ENCODE measurements around the gene TRIM52. TPM values are rescaled to one million over a fixed set of nuclear protein-coding genes. Genes with fewer than 3 reads are reported as not detected.

The TRIM52 gene
- total RNA-seq = 3.5 and 5.7 TPM in 2 replicates

GRCh38 chr5:181260720-181261319, at the start of gene TRIM52:
Gene TRIM52, minus strand, starts transcription at chr5:181261143. Its CDS starts 330 bp downstream, at chr5:181260813.

GRCh38 chr5:181243564-181244343, 17.2 kb downstream of the TRIM52 start, which contains the start of gene RACK1:
Gene RACK1, minus strand, starts transcription at chr5:181243906. Its CDS starts 106 bp downstream, at chr5:181243800.

DNA sequence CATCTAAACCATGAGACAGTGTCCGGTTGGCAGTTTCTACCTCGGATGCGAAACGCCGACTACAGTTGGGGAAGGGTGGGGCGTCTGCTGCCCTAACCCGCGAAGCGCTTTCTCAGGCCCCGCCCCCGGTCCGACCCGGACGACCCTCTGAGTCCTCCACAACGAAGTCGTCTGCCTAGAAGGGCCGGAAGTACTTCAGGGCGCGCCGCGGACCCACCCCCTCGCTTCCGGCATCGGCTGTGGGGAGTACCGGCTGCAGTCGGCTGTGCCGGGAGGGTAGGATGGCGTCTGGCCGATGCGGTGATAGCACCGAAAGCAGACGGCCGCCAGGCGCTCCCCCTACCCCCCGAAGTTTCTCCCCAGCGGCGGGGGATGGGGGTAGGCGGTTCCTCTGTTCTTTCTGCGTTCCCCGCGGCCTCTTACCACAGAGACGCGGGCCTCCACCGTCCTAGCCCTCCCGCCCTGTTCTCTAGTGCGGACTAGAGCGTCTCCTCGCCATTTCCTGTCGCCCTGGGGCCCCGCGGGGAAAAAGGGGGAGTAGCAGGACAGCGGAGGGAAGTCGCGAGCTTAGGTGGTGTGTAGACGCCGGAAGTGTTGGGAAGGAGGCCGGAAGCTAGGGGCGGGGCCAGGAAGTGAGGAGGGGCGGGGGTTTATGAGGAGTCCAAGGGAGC, 37.8 kb downstream of the TRIM52 start, which contains the start of gene TRIM41:
Gene TRIM41, plus strand, starts transcription at position 224 of the 671 bp plus-strand sequence. CDS start 719 bp downstream, outside the sequence.

Other genes with a start within 250 kb of the TRIM52 start
- gene BTNL9, start 220.9 kb downstream of the TRIM52 start, total RNA-seq = not detected in 2 replicates
- not detected in 2 replicates for gene OR2V1, start 130.0 kb downstream of the TRIM52 start, total RNA-seq
- gene OR2V2, start 113.6 kb downstream of the TRIM52 start, total RNA-seq = not detected in 2 replicates
- 3.2 and 4.6 TPM in 2 replicates for gene TRIM7, start 55.9 kb downstream of the TRIM52 start, total RNA-seq
- 9.9 and 14.7 TPM in 2 replicates for gene TRIM41, start 37.9 kb downstream of the TRIM52 start, total RNA-seq
- 3,353 and 4,158 TPM in 2 replicates for gene RACK1, start 17.2 kb downstream of the TRIM52 start, total RNA-seq
- gene OR4F3, start 106.1 kb upstream of the TRIM52 start, total RNA-seq = not detected in 2 replicates